WTC11 (cell line): ENCODE measurements around the gene ZFHX2. TPM values are rescaled to one million over a fixed set of nuclear protein-coding genes. Genes with fewer than 3 reads are reported as not detected.

Experiments
- ATAC-seq: fragments of 200-7000 bp; cut with Tn5 transposase; 2 replicates; pipeline ENCODE4 v1.10.0; 2021; ENCODE audit warnings: mild to moderate bottlenecking, moderate library complexity
- CTCF ChIA-PET: fragments of 300-600 bp; sonication (Branson Sonifier 250); formaldehyde crosslinking; loops from one replicate; lab custom pipeline; 2021; ENCODE audit warnings: antibody characterized with exemption; lab: Charles Lee
- POLR2A ChIA-PET: fragments of 350-600 bp; sonication (Branson Sonifier 250); formaldehyde crosslinking; loops from one replicate; lab custom pipeline; 2021; ENCODE audit warnings: antibody characterized with exemption; lab: Charles Lee
- DNase-seq: peaks from one replicate; pipeline ENCODE4 v3.0.0; 2021; ENCODE audit warnings: low spot score
- H3K27ac Mint-ChIP-seq: 2 replicates; pipeline ENCODE4 v1.8.0; 2021; ENCODE audit warnings: mixed read lengths
- H3K27me3 Mint-ChIP-seq: 2 replicates; pipeline ENCODE4 v1.8.0; 2021; ENCODE audit warnings: low read depth, mild to moderate bottlenecking, moderate library complexity, mixed read lengths
- H3K36me3 Mint-ChIP-seq: 2 replicates; pipeline ENCODE4 v1.8.0; 2021; ENCODE audit warnings: mixed read lengths
- H3K4me1 Mint-ChIP-seq: 2 replicates; pipeline ENCODE4 v1.8.0; 2022; ENCODE audit warnings: mixed read lengths
- H3K4me3 Mint-ChIP-seq: 2 replicates; pipeline ENCODE4 v1.8.0; 2021; ENCODE audit warnings: mild to moderate bottlenecking, moderate library complexity, mixed read lengths
- H3K9me3 Mint-ChIP-seq: 2 replicates; pipeline ENCODE4 v1.8.0; 2021; ENCODE audit warnings: mixed read lengths
- ARID4B ChIP-seq: sonication (generic); formaldehyde crosslinking; IDR thresholded peaks from 2 replicates; pipeline ENCODE4 v1.8.0; 2023; ENCODE audit warnings: missing genetic modification reagents, mild to moderate bottlenecking, borderline replicate concordance
- ATF1 ChIP-seq: sonication (generic); formaldehyde crosslinking; IDR thresholded peaks from 2 replicates; pipeline ENCODE4 v1.8.1; 2023; ENCODE audit warnings: mild to moderate bottlenecking, moderate library complexity, missing genetic modification reagents
- CBFB ChIP-seq: sonication (generic); formaldehyde crosslinking; IDR thresholded peaks from 2 replicates; pipeline ENCODE4 v1.8.1; 2022; ENCODE audit warnings: mild to moderate bottlenecking, low read depth, missing genetic modification reagents
- CREM ChIP-seq: sonication (generic); formaldehyde crosslinking; IDR thresholded peaks from 2 replicates; pipeline ENCODE4 v1.8.1; 2022; ENCODE audit warnings: mild to moderate bottlenecking, missing genetic modification reagents, moderate library complexity
- ERG ChIP-seq: fragments of 250-450 bp; sonication (Bioruptor Pico); IDR thresholded peaks from 2 replicates; pipeline ENCODE4 v1.8.0; 2021; ENCODE audit warnings: mild to moderate bottlenecking
- ETV6 ChIP-seq: sonication (generic); formaldehyde crosslinking; IDR thresholded peaks from 2 replicates; pipeline ENCODE4 v1.8.1; 2022; ENCODE audit warnings: mild to moderate bottlenecking, missing genetic modification reagents
- GRHL2 ChIP-seq: fragments of 250-450 bp; sonication (Bioruptor Pico); IDR thresholded peaks from 2 replicates; pipeline ENCODE4 v1.8.0; 2022; ENCODE audit warnings: mild to moderate bottlenecking, moderate library complexity; ENCODE audit not compliant: insufficient replicate concordance, severe bottlenecking
- IRF1 ChIP-seq: sonication (generic); formaldehyde crosslinking; IDR thresholded peaks from 2 replicates; pipeline ENCODE4 v1.8.0; 2023; ENCODE audit warnings: missing genetic modification reagents
- JAZF1 ChIP-seq: fragments of 250-450 bp; sonication (Bioruptor Pico); IDR thresholded peaks from 2 replicates; pipeline ENCODE4 v1.9.0; 2021; ENCODE audit warnings: moderate library complexity, mild to moderate bottlenecking, inconsistent platforms
- MYBL2 ChIP-seq: sonication (generic); formaldehyde crosslinking; IDR thresholded peaks from 2 replicates; pipeline ENCODE4 v1.8.1; 2023; ENCODE audit warnings: mild to moderate bottlenecking, moderate library complexity, missing genetic modification reagents
- SMAD4 ChIP-seq: sonication (generic); formaldehyde crosslinking; IDR thresholded peaks from 2 replicates; pipeline ENCODE4 v1.8.0; 2022; ENCODE audit warnings: mild to moderate bottlenecking, missing genetic modification reagents
- SP1 ChIP-seq: sonication (generic); formaldehyde crosslinking; conservative IDR thresholded peaks from 2 replicates; pipeline ENCODE4 v1.8.1; 2022; ENCODE audit warnings: missing genetic modification reagents
- TEAD1 ChIP-seq: sonication (generic); formaldehyde crosslinking; IDR thresholded peaks from 2 replicates; pipeline ENCODE4 v1.8.0; 2022; ENCODE audit warnings: mild to moderate bottlenecking, missing genetic modification reagents
- total RNA-seq: library from RNA; stranded (reverse); gene quantifications from 3 replicates; pipeline ENCODE4 v1.2.3, GENCODE V29; 2021
- TF ChIP-seq, protein P1 (sequence below): fragments of 250-450 bp; sonication (Bioruptor Pico); IDR thresholded peaks from 2 replicates; pipeline ENCODE4 v2.1.2; 2022; ENCODE audit warnings: mild to moderate bottlenecking, moderate library complexity
- TF ChIP-seq, protein P2 (sequence below): fragments of 250-450 bp; sonication (Bioruptor Pico); IDR thresholded peaks from 2 replicates; pipeline ENCODE4 v1.9.0; 2021; ENCODE audit warnings: mild to moderate bottlenecking
- TF ChIP-seq, protein P3 (sequence below): sonication (generic); formaldehyde crosslinking; IDR thresholded peaks from 2 replicates; pipeline ENCODE4 v1.8.0; 2022; ENCODE audit warnings: missing genetic modification reagents

Gene ZFHX2
- total RNA-seq, 1 experiment from 2014 or later = 16.4 TPM

DNA sequence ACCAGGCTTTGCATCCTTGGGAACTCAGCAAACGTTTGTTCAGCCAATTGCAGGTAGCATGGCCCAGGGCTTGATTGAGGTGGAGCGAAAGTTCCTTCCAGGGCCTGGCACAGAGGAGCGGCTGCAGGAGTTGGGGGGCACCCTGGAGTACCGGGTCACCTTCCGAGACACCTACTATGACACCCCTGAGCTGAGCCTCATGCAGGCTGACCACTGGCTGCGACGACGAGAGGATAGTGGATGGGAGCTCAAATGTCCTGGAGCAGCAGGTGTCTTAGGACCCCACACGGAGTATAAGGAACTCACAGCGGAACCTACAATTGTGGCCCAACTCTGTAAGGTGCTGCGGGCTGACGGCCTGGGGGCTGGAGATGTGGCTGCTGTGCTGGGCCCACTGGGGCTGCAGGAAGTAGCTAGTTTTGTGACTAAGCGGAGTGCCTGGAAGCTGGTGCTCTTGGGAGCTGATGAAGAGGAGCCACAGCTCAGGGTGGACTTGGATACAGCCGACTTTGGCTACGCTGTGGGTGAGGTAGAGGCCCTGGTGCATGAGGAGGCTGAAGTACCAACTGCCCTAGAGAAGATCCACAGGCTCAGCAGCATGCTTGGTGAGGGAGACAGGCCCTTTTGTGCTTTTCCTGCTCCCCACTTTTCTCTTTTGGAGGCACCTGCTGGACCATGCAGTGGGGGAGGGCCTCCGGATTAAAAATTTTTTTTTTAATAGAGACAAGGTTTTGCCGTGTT, 5.3 kb upstream of the ZFHX2 start:
- TF ChIP-seq SMAD4 (CRISPR knock-in tag) (no peak), CBFB (CRISPR knock-in tag) (no peak), JAZF1 (CRISPR knock-in tag) (no peak)
- TF ChIP-seq, protein P1, sequence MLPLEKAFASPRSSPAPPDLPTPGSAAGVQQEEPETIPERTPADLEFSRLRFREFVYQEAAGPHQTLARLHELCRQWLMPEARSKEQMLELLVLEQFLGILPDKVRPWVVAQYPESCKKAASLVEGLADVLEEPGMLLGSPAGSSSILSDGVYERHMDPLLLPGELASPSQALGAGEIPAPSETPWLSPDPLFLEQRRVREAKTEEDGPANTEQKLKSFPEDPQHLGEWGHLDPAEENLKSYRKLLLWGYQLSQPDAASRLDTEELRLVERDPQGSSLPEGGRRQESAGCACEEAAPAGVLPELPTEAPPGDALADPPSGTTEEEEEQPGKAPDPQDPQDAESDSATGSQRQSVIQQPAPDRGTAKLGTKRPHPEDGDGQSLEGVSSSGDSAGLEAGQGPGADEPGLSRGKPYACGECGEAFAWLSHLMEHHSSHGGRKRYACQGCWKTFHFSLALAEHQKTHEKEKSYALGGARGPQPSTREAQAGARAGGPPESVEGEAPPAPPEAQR (CRISPR knock-in tag) = no peak
- ChIA-PET POLR2A (interaction anchor here (0.8 to 9.0 kb wide), 3 partner anchors 8 to 75 kb away, joined by 3 to 102 read pairs (median 4); no protein-coding TSS in a partner anchor), CTCF (interaction anchor here (0.6 to 8.7 kb wide), 8 partner anchors 10 to 100 kb away, joined by 3 to 377 read pairs (median 23); partner anchors contain the start of gene AP1G2)
- ATAC-seq (no peak), DNase-seq (no peak)
- peak overlapping the region; percentile 82 for H3K27ac Mint-ChIP-seq
- H3K4me1 Mint-ChIP-seq = peaks cover 45% of the 10 kb centered on the region
- H3K4me3 Mint-ChIP-seq = peak overlapping the region; percentile 86
- no peaks in the 10 kb centered on the region for H3K9me3 Mint-ChIP-seq
- H3K36me3 Mint-ChIP-seq = peaks cover 21% of the 10 kb centered on the region
- no peaks in the 10 kb centered on the region; the same call in 1 of the 2 replicates for H3K27me3 Mint-ChIP-seq

- H3K27me3 Mint-ChIP-seq = no peaks in the 10 kb centered on the region; the same call in 1 of the 2 replicates
- peak; percentile 62 for ATAC-seq
- no peaks in the 10 kb centered on the region for H3K9me3 Mint-ChIP-seq
- TF ChIP-seq SP1 (CRISPR knock-in tag) (peak; percentile 69), GRHL2 (CRISPR knock-in tag) (no peak), CREM (CRISPR knock-in tag) (peak; percentile 59; the same call in 1 of the 2 replicates), ERG (CRISPR knock-in tag) (no peak), TEAD1 (CRISPR knock-in tag) (peak; percentile 74), ETV6 (CRISPR knock-in tag) (peak; percentile 62), MYBL2 (CRISPR knock-in tag) (peak; percentile 69), ATF1 (CRISPR knock-in tag) (peak; percentile 65; the same call in 1 of the 2 replicates), ARID4B (peak; percentile 65; the same call in 1 of the 2 replicates), IRF1 (no peak)
- TF ChIP-seq, protein P2, sequence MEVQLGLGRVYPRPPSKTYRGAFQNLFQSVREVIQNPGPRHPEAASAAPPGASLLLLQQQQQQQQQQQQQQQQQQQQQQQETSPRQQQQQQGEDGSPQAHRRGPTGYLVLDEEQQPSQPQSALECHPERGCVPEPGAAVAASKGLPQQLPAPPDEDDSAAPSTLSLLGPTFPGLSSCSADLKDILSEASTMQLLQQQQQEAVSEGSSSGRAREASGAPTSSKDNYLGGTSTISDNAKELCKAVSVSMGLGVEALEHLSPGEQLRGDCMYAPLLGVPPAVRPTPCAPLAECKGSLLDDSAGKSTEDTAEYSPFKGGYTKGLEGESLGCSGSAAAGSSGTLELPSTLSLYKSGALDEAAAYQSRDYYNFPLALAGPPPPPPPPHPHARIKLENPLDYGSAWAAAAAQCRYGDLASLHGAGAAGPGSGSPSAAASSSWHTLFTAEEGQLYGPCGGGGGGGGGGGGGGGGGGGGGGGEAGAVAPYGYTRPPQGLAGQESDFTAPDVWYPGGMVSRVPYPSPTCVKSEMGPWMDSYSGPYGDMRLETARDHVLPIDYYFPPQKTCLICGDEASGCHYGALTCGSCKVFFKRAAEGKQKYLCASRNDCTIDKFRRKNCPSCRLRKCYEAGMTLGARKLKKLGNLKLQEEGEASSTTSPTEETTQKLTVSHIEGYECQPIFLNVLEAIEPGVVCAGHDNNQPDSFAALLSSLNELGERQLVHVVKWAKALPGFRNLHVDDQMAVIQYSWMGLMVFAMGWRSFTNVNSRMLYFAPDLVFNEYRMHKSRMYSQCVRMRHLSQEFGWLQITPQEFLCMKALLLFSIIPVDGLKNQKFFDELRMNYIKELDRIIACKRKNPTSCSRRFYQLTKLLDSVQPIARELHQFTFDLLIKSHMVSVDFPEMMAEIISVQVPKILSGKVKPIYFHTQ (CRISPR knock-in tag) = no peak
- TF ChIP-seq, protein P3, sequence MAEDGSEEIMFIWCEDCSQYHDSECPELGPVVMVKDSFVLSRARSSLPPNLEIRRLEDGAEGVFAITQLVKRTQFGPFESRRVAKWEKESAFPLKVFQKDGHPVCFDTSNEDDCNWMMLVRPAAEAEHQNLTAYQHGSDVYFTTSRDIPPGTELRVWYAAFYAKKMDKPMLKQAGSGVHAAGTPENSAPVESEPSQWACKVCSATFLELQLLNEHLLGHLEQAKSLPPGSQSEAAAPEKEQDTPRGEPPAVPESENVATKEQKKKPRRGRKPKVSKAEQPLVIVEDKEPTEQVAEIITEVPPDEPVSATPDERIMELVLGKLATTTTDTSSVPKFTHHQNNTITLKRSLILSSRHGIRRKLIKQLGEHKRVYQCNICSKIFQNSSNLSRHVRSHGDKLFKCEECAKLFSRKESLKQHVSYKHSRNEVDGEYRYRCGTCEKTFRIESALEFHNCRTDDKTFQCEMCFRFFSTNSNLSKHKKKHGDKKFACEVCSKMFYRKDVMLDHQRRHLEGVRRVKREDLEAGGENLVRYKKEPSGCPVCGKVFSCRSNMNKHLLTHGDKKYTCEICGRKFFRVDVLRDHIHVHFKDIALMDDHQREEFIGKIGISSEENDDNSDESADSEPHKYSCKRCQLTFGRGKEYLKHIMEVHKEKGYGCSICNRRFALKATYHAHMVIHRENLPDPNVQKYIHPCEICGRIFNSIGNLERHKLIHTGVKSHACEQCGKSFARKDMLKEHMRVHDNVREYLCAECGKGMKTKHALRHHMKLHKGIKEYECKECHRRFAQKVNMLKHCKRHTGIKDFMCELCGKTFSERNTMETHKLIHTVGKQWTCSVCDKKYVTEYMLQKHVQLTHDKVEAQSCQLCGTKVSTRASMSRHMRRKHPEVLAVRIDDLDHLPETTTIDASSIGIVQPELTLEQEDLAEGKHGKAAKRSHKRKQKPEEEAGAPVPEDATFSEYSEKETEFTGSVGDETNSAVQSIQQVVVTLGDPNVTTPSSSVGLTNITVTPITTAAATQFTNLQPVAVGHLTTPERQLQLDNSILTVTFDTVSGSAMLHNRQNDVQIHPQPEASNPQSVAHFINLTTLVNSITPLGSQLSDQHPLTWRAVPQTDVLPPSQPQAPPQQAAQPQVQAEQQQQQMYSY (CRISPR knock-in tag) = peak; percentile 26; the same call in 1 of the 2 replicates
These were observed 4.5 kb upstream of the ZFHX2 start, which contains the start of gene THTPA for GRCh38 chr14:23555882-23556699. Gene THTPA, plus strand, starts transcription at chr14:23556271. Its CDS starts 487 bp downstream, at chr14:23556758.

More at GRCh38 chr14:23555882-23556699, 4.5 kb upstream of the ZFHX2 start, which contains the start of gene THTPA:
- Mint-ChIP-seq H3K4me3 (peak within 1 kb of the TSS; percentile 86), H3K4me1 (peaks cover 41% of the 10 kb centered on the region), H3K36me3 (peaks cover 16% of the 10 kb centered on the region), H3K27ac (peak within 1 kb of the TSS; percentile 82)
- ChIA-PET POLR2A (interaction anchor here (0.6 to 9.0 kb wide), 10 partner anchors 10 to 78 kb away, joined by 3 to 102 read pairs (median 4); partner anchors contain the start of genes AP1G2 and JPH4), CTCF (interaction anchor here (0.6 to 8.7 kb wide), 22 partner anchors 10 to 760 kb away, joined by 3 to 377 read pairs (median 6); partner anchors contain the start of genes AP1G2, EMC9 and SLC22A17)
- peak; percentile 98 for DNase-seq
